HCT116 (cell line): ENCODE results near the gene APPL2. TPM values are rescaled to one million over a fixed set of nuclear protein-coding genes. Genes with fewer than 3 reads are reported as not detected.

ENCODE experiments used
- ATAC-seq: fragments of 200-7000 bp; cut with Tn5 transposase; 2 replicates; pipeline ENCODE4 v1.9.1; 2020; ENCODE audit warnings: mild to moderate bottlenecking, moderate library complexity
- BruUV-seq: library from RNA; stranded (reverse); fragments of 400-500 nt; replicated peaks from 2 replicates; lab custom pipeline; 2021; lab: Mats Ljungman, UMichigan
- CTCF ChIA-PET: fragments of 300-600 bp; sonication (Branson Sonifier 250); formaldehyde crosslinking; loops from one replicate; lab custom pipeline; 2021; ENCODE audit warnings: antibody characterized with exemption; lab: Charles Lee
- POLR2A ChIA-PET: fragments of 300-600, 350-600 bp; sonication (Branson Sonifier 250); formaldehyde crosslinking; loops from one replicate; lab custom pipeline; 2021; ENCODE audit warnings: antibody characterized with exemption; lab: Charles Lee
- RAD21 ChIA-PET, 2 experiments: fragments of 300-600 bp; sonication (Branson Sonifier 250); formaldehyde crosslinking; loops; one replicate each; lab custom pipeline; 2023; ENCODE audit warnings: low total read pairs in 2 of 2; ENCODE audit not compliant: uncharacterized antibody in 2 of 2, unreplicated experiment in 2 of 2, low non-redundant PET in 1 of 2; lab: Charles Lee
- DNase-seq: peaks from one replicate; pipeline ENCODE4 v3.0.0-alpha.2; 2010; ENCODE audit warnings: low read depth, low spot score
- H2AFZ ChIP-seq: fragments of 200-600 bp; shearing (Covaris generic), sonication (generic); 2 replicates; pipeline ENCODE4 v1.6.1; 2017; ENCODE audit warnings: low read depth, mixed run types, mixed read lengths, antibody characterized with exemption, low read length; ENCODE audit not compliant: poor library complexity, severe bottlenecking
- H3K27ac ChIP-seq: 2 replicates; pipeline ENCODE4 v1.5.1; 2012; ENCODE audit warnings: low read depth, low read length
- H3K27me3 ChIP-seq: fragments of 200-600 bp; sonication (generic); 2 replicates; pipeline ENCODE4 v1.6.1; 2016; ENCODE audit warnings: mixed run types, low read length, mixed read lengths; ENCODE audit not compliant: insufficient read depth
- H3K36me3 ChIP-seq, 2 experiments: fragments of 200-500 bp in 1 of 2; fragments of 200-600 bp in 1 of 2; sonication (Bioruptor generic) in 1 of 2; sonication (generic) in 1 of 2; 2 replicates each; pipeline versions ENCODE4 v1.5.1 to v1.6.1; 2014 to 2016; ENCODE audit warnings: low read length in 2 of 2, inconsistent platforms in 1 of 2, mixed read lengths in 1 of 2, mixed run types in 1 of 2; ENCODE audit not compliant: insufficient read depth in 2 of 2, control insufficient read depth in 1 of 2
- H3K4me1 ChIP-seq, 2 experiments: fragments of 200-600 bp in 1 of 2; sonication (generic) in 1 of 2; 2 replicates each; pipeline versions ENCODE4 v1.5.1 to v1.6.1; 2012 to 2017; ENCODE audit warnings: low read length in 2 of 2, inconsistent platforms in 1 of 2, mild to moderate bottlenecking in 1 of 2, mixed read lengths in 1 of 2, mixed run types in 1 of 2, moderate library complexity in 1 of 2; ENCODE audit not compliant: insufficient read depth in 2 of 2, control insufficient read depth in 1 of 2
- H3K4me2 ChIP-seq: fragments of 200-600 bp; sonication (generic); 2 replicates; pipeline ENCODE4 v1.6.1; 2017; ENCODE audit warnings: mixed run types, low read length, mixed read lengths
- H3K4me3 ChIP-seq, 2 experiments: fragments of 200-600 bp in 1 of 2; sonication (generic) in 1 of 2; replicated peaks in 1 of 2; 2 replicates each; pipeline ENCODE4 v1.5.1; 2011 to 2016; ENCODE audit warnings: low read length in 2 of 2, control low read depth in 1 of 2, low read depth in 1 of 2, mild to moderate bottlenecking in 1 of 2, mixed read lengths in 1 of 2, mixed run types in 1 of 2
- H3K79me2 ChIP-seq: fragments of 200-600 bp; sonication (generic); 2 replicates; pipeline ENCODE4 v1.6.1; 2017; ENCODE audit warnings: mild to moderate bottlenecking, mixed run types, low read length, moderate library complexity, mixed read lengths; ENCODE audit not compliant: insufficient read depth
- H3K9ac ChIP-seq: fragments of 200-600 bp; sonication (generic); 2 replicates; pipeline ENCODE4 v1.6.1; 2016; ENCODE audit warnings: low read length, mixed read lengths
- H3K9me2 ChIP-seq: fragments of 200-600 bp; sonication (generic), shearing (Covaris generic); 2 replicates; pipeline ENCODE4 v1.6.1; 2017; ENCODE audit warnings: mixed run types, mild to moderate bottlenecking, moderate library complexity; ENCODE audit not compliant: insufficient read depth
- H3K9me3 ChIP-seq, 2 experiments: fragments of 200-500 bp in 1 of 2; fragments of 200-600 bp in 1 of 2; sonication (Bioruptor generic) in 1 of 2; sonication (generic) in 1 of 2; 2 replicates each; pipeline ENCODE4 v1.6.1; 2014 to 2017; ENCODE audit warnings: low read length in 2 of 2, mixed read lengths in 2 of 2, inconsistent platforms in 1 of 2, low read depth in 1 of 2, mild to moderate bottlenecking in 1 of 2, mixed run types in 1 of 2, moderate library complexity in 1 of 2; ENCODE audit not compliant: control insufficient read depth in 1 of 2, insufficient read depth in 1 of 2
- H4K20me1 ChIP-seq: fragments of 200-600 bp; sonication (generic), shearing (Covaris generic); 2 replicates; pipeline ENCODE4 v1.6.1; 2017; ENCODE audit warnings: mixed run types, mild to moderate bottlenecking, moderate library complexity; ENCODE audit not compliant: insufficient read depth
- ATF3 ChIP-seq: IDR thresholded peaks from 2 replicates; pipeline ENCODE4 v1.6.1; 2012
- CBX3 ChIP-seq: IDR thresholded peaks from 2 replicates; pipeline ENCODE4 v1.6.1; 2012; ENCODE audit warnings: low read depth
- CEBPB ChIP-seq: IDR thresholded peaks from 2 replicates; pipeline ENCODE4 v1.6.1; 2012; ENCODE audit warnings: low read depth
- ELF1 ChIP-seq: IDR thresholded peaks from 2 replicates; pipeline ENCODE4 v1.6.1; 2012; ENCODE audit warnings: low read depth, borderline replicate concordance
- FOSL1 ChIP-seq: IDR thresholded peaks from 2 replicates; pipeline ENCODE4 v1.6.1; 2012; ENCODE audit warnings: low read depth
- JUND ChIP-seq: IDR thresholded peaks from 2 replicates; pipeline ENCODE4 v1.6.1; 2012
- POLR2A ChIP-seq: IDR thresholded peaks from 2 replicates; pipeline ENCODE4 v1.7.0; 2011; ENCODE audit warnings: borderline replicate concordance; ENCODE audit not compliant: insufficient read depth, insufficient read length; ENCODE audit errors: extremely low read depth
- RAD21 ChIP-seq: IDR thresholded peaks from 2 replicates; pipeline ENCODE4 v1.6.1; 2012; ENCODE audit warnings: low read depth, mild to moderate bottlenecking
- REST ChIP-seq: IDR thresholded peaks from 2 replicates; pipeline ENCODE4 v1.6.1; 2012; ENCODE audit warnings: low read depth
- SP1 ChIP-seq: IDR thresholded peaks from 2 replicates; pipeline ENCODE4 v1.6.1; 2012; ENCODE audit warnings: low read depth
- SRF ChIP-seq: IDR thresholded peaks from 2 replicates; pipeline ENCODE4 v1.6.1; 2012; ENCODE audit warnings: low read depth
- ZNF274 ChIP-seq: fragments of 200-500 bp; sonication (Bioruptor generic); IDR thresholded peaks from 2 replicates; pipeline ENCODE4 v1.6.1; 2014; ENCODE audit warnings: mild to moderate bottlenecking, low read depth, low read length, inconsistent platforms
- intact Hi-C: fragments of 100-400 bp; cut with micrococcal nuclease; formaldehyde crosslinking; loops from 2 replicates; pipeline ENCODE4 v1.10.0; 2022
- total RNA-seq: library from RNA; stranded (reverse); gene quantifications from one replicate; pipeline ENCODE4 v1.2.1, GENCODE V29; 2021; ENCODE audit not compliant: unreplicated experiment

APPL2 gene
- total RNA-seq, 1 experiment from 2014 or later: 22.6 TPM

GRCh38 chr12:105259226-105259625 lies 23.3 kb upstream of the APPL2 start (continued):
- no peak for TF ChIP-seq SP1
- no peak for TF ChIP-seq ELF1
- TF ChIP-seq ZNF274: no peak

- CTCF ChIA-PET: no interaction called here
Measured at GRCh38 chr12:105257321-105257728, 21.4 kb upstream of the APPL2 start.

GRCh38 chr12:105256921-105257320 lies 20.9 kb upstream of the APPL2 start:
- ChIA-PET CTCF (no interaction called here), RAD21 (no interaction called here), POLR2A (no interaction called here)
- Histone ChIP-seq H3K9me3 (no peaks in the 10 kb centered on the region), H3K4me1 (peaks cover 8 to 32% of the 10 kb centered on the region in 2 experiments), H3K79me2 (no peaks in the 10 kb centered on the region), H4K20me1 (no peaks in the 10 kb centered on the region), H2AFZ (peak overlapping the region; percentile 42), H3K27ac (no peak overlapping the region), H3K4me3 (no peak overlapping the region), H3K9me2 (no peaks in the 10 kb centered on the region), H3K36me3 (no peaks in the 10 kb centered on the region), H3K27me3 (no peaks in the 10 kb centered on the region), H3K4me2 (peak overlapping the region; percentile 37), H3K9ac (no peak overlapping the region)
- no peak for TF ChIP-seq CEBPB
- no peak for TF ChIP-seq ATF3
- TF ChIP-seq ZNF274: no peak
- TF ChIP-seq SRF: no peak
- TF ChIP-seq POLR2A: no peak
- no peak for TF ChIP-seq RAD21
- TF ChIP-seq REST: no peak
- intact Hi-C loops: no loop called here
- DNase-seq: no peak
- ATAC-seq: no peak
- BruUV-seq: no TSS peak

More at GRCh38 chr12:105257321-105257728, 21.4 kb upstream of the APPL2 start:
- RAD21 ChIA-PET: no interaction called here
- POLR2A ChIA-PET: no interaction called here
- Histone ChIP-seq H2AFZ (peak overlapping the region; percentile 42), H3K79me2 (no peaks in the 10 kb centered on the region), H3K27me3 (no peaks in the 10 kb centered on the region), H3K4me3 (no peak overlapping the region), H3K9me2 (no peaks in the 10 kb centered on the region), H3K9ac (no peak overlapping the region), H4K20me1 (no peaks in the 10 kb centered on the region), H3K4me1 (peaks cover 8 to 32% of the 10 kb centered on the region in 2 experiments), H3K9me3 (no peaks in the 10 kb centered on the region), H3K27ac (no peak overlapping the region), H3K36me3 (no peaks in the 10 kb centered on the region), H3K4me2 (peak overlapping the region; percentile 37)
- ATAC-seq: peak; percentile 48
- intact Hi-C loops: no loop called here
- TF ChIP-seq JUND (peak; percentile 50; the same call in 1 of the 2 replicates), FOSL1 (peak; percentile 77), CBX3 (no peak)
- BruUV-seq: no TSS peak
- DNase-seq: no peak
